Choroid plexus epithelial cell (primary cell): ENCODE data around the gene INPP5E.

ENCODE experiments used
- DNase-seq: peaks from one replicate; pipeline ENCODE4 v3.0.0-alpha.2; 2010; ENCODE audit warnings: low read depth
- H3K4me3 ChIP-seq: 2 replicates; pipeline ENCODE4 v1.5.1; 2011; ENCODE audit warnings: low read depth, mild to moderate bottlenecking, control low read depth, low read length, moderate library complexity
- CTCF ChIP-seq: conservative IDR thresholded peaks from 2 replicates; pipeline ENCODE4 v1.5.1; 2011; ENCODE audit warnings: low read depth, mild to moderate bottlenecking, control low read depth, inconsistent platforms, low read length, moderate library complexity

The INPP5E gene

GRCh38 chr9:136433043-136433715 is 6.5 kb downstream of the INPP5E start:
- no peak for TF ChIP-seq CTCF
- H3K4me3 ChIP-seq: no peak overlapping the region
- no peak for DNase-seq

- no peak overlapping the region for H3K4me3 ChIP-seq
- no peak for TF ChIP-seq CTCF
- DNase-seq: no peak
These were observed 7.1 kb downstream of the INPP5E start for GRCh38 chr9:136432591-136432990.

- TF ChIP-seq CTCF: no peak
These were observed 7.8 kb downstream of the INPP5E start for GRCh38 chr9:136431782-136432350.

GRCh38 chr9:136430588-136431234 is 8.9 kb downstream of the INPP5E start:
- no peak for TF ChIP-seq CTCF
- no peak for DNase-seq
- H3K4me3 ChIP-seq: no peak overlapping the region

More at GRCh38 chr9:136431782-136432350, 7.8 kb downstream of the INPP5E start:
- H3K4me3 ChIP-seq: no peak overlapping the region
- DNase-seq: no peak

- H3K4me3 ChIP-seq: no peak overlapping the region
- no peak for DNase-seq
- no peak for TF ChIP-seq CTCF
These were observed 9.8 kb downstream of the INPP5E start for GRCh38 chr9:136429683-136430491.

- no peak overlapping the region for H3K4me3 ChIP-seq
- no peak for TF ChIP-seq CTCF
- DNase-seq: no peak
These were observed 10.5 kb downstream of the INPP5E start for GRCh38 chr9:136429075-136429628.
